Hepatocyte (in vitro differentiated cells): ENCODE measurements around the gene ANKRD13A.
"Not testable (repeated sequence)": the region's sequence is repeated elsewhere in the genome, so short reads cannot be mapped to it uniquely, and the experiment has no call there.

Experiments
- CTCF ChIP-seq: fragments of 200-600 bp; sonication (generic); IDR thresholded peaks from 2 replicates; pipeline ENCODE4 v1.5.1; 2016; ENCODE audit warnings: antibody characterized with exemption, mild to moderate bottlenecking; ENCODE audit not compliant: poor library complexity
- EZH2 ChIP-seq: fragments of 200-600 bp; sonication (generic); IDR thresholded peaks from 2 replicates; pipeline ENCODE4 v1.6.1; 2016; ENCODE audit warnings: antibody characterized with exemption, mild to moderate bottlenecking, borderline replicate concordance
- EZH2phosphoT487 ChIP-seq: fragments of 200-600 bp; sonication (generic); IDR thresholded peaks from one replicate; pipeline ENCODE4 v1.6.1; 2018; ENCODE audit warnings: antibody characterized with exemption, mild to moderate bottlenecking, low read depth, moderate library complexity; ENCODE audit not compliant: unreplicated experiment, severe bottlenecking

- TF ChIP-seq CTCF, EZH2, EZH2phosphoT487: not testable (repeated sequence)
These were observed 89.0 kb downstream of the ANKRD13A start for GRCh38 chr12:110088216-110088615.
